H1 (cell line): ENCODE measurements around the gene HOMER3. TPM values are rescaled to one million over a fixed set of nuclear protein-coding genes. Genes with fewer than 3 reads are reported as not detected.

ENCODE experiments used
- BACH1 ChIP-seq: IDR thresholded peaks from 2 replicates; pipeline ENCODE4 v1.6.1; 2012; ENCODE audit warnings: low read length, improper control_type of control experiment
- CEBPB ChIP-seq: IDR thresholded peaks from 2 replicates; pipeline ENCODE4 v1.6.1; 2012; ENCODE audit warnings: low read depth, low read length
- CHD1 ChIP-seq: IDR thresholded peaks from 2 replicates; pipeline ENCODE4 v1.6.1; 2012; ENCODE audit warnings: low read depth, low read length, improper control_type of control experiment
- CREB1 ChIP-seq: IDR thresholded peaks from 2 replicates; pipeline ENCODE4 v1.6.1; 2012; ENCODE audit warnings: inconsistent platforms
- CTBP2 ChIP-seq: IDR thresholded peaks from 2 replicates; pipeline ENCODE4 v1.7.0; 2011; ENCODE audit warnings: borderline replicate concordance, mild to moderate bottlenecking, moderate library complexity, mixed read lengths, low read length; ENCODE audit not compliant: insufficient read depth, insufficient read length
- EGR1 ChIP-seq: IDR thresholded peaks from 2 replicates; pipeline ENCODE4 v1.6.1; 2011; ENCODE audit warnings: low read depth, low read length, borderline replicate concordance
- EP300 ChIP-seq, 2 experiments: IDR thresholded peaks; 1 replicate in 1 of 2; 2 replicates in 1 of 2; pipeline ENCODE4 v1.6.1; 2011 to 2012; ENCODE audit warnings: low read depth in 2 of 2, low read length in 2 of 2, mild to moderate bottlenecking in 2 of 2, borderline replicate concordance in 1 of 2, inconsistent platforms in 1 of 2, moderate library complexity in 1 of 2
- JUND ChIP-seq: IDR thresholded peaks from 2 replicates; pipeline ENCODE4 v1.6.1; 2011; ENCODE audit warnings: mild to moderate bottlenecking, improper control_type of control experiment, low read length
- KDM1A ChIP-seq: fragments of 200-600, 300-600 bp; sonication (generic); IDR thresholded peaks from 2 replicates; pipeline ENCODE4 v1.7.1; 2016; ENCODE audit warnings: mild to moderate bottlenecking, low read length, borderline replicate concordance
- KDM5A ChIP-seq: fragments of 200-600 bp; IDR thresholded peaks from 2 replicates; pipeline ENCODE4 v1.7.1; 2012; ENCODE audit warnings: mild to moderate bottlenecking, low read length, inconsistent platforms, mixed read lengths
- RFX5 ChIP-seq: IDR thresholded peaks from 2 replicates; pipeline ENCODE4 v1.6.1; 2011; ENCODE audit warnings: low read depth, low read length, improper control_type of control experiment, borderline replicate concordance
- RNF2 ChIP-seq: fragments of 200-900, 300-1000 bp; sonication (generic); IDR thresholded peaks from 2 replicates; pipeline ENCODE4 v1.7.1; 2016; ENCODE audit warnings: borderline replicate concordance, low read depth, mild to moderate bottlenecking, antibody characterized with exemption, low read length; ENCODE audit not compliant: poor library complexity, severe bottlenecking; ENCODE audit errors: missing control alignments
- SIX5 ChIP-seq: IDR thresholded peaks from 2 replicates; pipeline ENCODE4 v1.6.1; 2011; ENCODE audit warnings: mild to moderate bottlenecking, low read depth, low read length
- SP4 ChIP-seq: IDR thresholded peaks from 2 replicates; pipeline ENCODE4 v1.6.1; 2012; ENCODE audit warnings: low read length, inconsistent platforms
- TCF12 ChIP-seq: IDR thresholded peaks from 2 replicates; pipeline ENCODE4 v1.6.1; 2011; ENCODE audit warnings: low read depth, mild to moderate bottlenecking, low read length
- USF2 ChIP-seq: IDR thresholded peaks from 2 replicates; pipeline ENCODE4 v1.6.1; 2011; ENCODE audit warnings: low read length, improper control_type of control experiment
- polyA plus RNA-seq, 7 experiments: library from polyadenylated mRNA; depleted of rRNA in 3 of 7; stranded (reverse) in 5 of 7; unstranded in 2 of 7; fragments of >200 nt in 5 of 7; fragments of 200-250 nt in 2 of 7; gene quantifications; 1 replicate in 5 of 7; 2 replicates in 1 of 7; 4 replicates in 1 of 7; pipeline versions ENCODE4 v1.2.1 to v1.2.3, GENCODE V29; 2011 to 2013; ENCODE audit warnings: missing spikeins in 2 of 7, mixed read lengths in 2 of 7
- total RNA-seq: library from RNA; stranded (reverse); fragmentation: NEBNext Ultra II Directional; extraction: Animal tissue kit (Norgen Biotek cat#: 25700); gene quantifications from 2 replicates; pipeline ENCODE4 v1.2.1, GENCODE V29; 2021
- TF ChIP-seq, protein P1 (sequence below): IDR thresholded peaks from 2 replicates; pipeline ENCODE4 v1.6.1; 2011; ENCODE audit warnings: low read depth, mild to moderate bottlenecking, low read length; ENCODE audit not compliant: insufficient read depth
- TF ChIP-seq, protein P2 (sequence below): IDR thresholded peaks from 2 replicates; pipeline ENCODE4 v1.6.1; 2012; ENCODE audit warnings: inconsistent platforms
- TF ChIP-seq, protein P3 (sequence below), 3 experiments: IDR thresholded peaks; 1 replicate in 2 of 3; 2 replicates in 1 of 3; pipeline versions ENCODE4 v1.5.1 to v1.6.1; 2011; ENCODE audit warnings: low read length in 3 of 3, mild to moderate bottlenecking in 3 of 3, inconsistent platforms in 2 of 3, low read depth in 1 of 3, moderate library complexity in 1 of 3; ENCODE audit not compliant: insufficient read depth in 1 of 3; ENCODE audit errors: control extremely low read depth in 1 of 3

Gene HOMER3
- total and polyA plus RNA-seq, 2 of the 8 experiments (the other 6 are each of a cell fraction or from before 2014, with no cell fraction given) = 28.3 to 41.6 TPM

DNA sequence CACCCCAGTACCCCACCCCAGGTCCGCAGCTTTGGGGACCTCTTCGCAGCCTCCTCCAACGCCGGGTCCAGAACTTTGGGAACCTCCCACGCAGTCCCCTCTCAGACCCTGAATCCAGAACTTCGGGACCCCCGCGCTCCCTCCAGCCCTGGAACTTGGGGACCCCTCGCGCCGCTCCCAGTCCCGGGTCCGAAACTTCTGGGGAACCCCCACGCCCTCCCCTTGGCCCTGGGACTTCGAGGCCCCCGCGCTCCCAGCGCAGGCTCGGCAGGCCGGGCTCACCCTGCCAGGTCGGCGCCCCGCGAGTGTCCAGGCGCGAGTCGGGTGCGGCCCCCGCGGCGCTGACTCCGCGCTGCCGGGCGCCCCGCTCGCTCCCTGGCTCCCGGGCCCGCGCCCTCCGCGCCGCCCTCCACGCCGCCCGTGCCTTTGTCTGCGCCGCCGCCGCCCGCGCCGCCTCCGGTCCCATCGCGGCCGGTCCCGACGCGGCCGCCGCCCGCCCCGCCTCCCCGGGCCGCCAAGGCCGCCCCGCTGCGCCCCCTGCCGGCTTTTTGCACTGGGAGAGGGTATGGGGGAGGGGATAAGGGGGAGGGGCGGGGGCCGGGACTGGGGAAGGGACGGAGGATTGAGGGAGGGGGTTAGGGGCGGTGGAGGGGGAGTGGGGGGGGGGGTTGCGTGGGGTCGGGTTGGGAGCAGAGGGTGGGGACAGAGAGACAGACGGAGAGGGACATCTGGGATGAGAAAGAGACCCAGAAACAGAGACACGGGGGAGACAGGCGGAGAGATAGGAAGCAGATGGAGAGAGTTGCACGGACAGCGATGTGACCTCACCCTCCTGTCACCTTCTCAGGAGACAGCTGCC, at the start of gene HOMER3 (continued):
- TF ChIP-seq, protein P1, sequence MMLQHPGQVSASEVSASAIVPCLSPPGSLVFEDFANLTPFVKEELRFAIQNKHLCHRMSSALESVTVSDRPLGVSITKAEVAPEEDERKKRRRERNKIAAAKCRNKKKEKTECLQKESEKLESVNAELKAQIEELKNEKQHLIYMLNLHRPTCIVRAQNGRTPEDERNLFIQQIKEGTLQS = no peak
- TF ChIP-seq CTBP2 = no peak
- no peak for TF ChIP-seq EP300 (IDR thresholded peaks at IDR 0.05; ENCODE audit: borderline replicate concordance in 1 of 2, low read depth in 2 of 2, low read length in 2 of 2)
- no peak for TF ChIP-seq SIX5
- TF ChIP-seq, protein P2, sequence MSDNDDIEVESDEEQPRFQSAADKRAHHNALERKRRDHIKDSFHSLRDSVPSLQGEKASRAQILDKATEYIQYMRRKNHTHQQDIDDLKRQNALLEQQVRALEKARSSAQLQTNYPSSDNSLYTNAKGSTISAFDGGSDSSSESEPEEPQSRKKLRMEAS = no peak
- TF ChIP-seq, protein P3, sequence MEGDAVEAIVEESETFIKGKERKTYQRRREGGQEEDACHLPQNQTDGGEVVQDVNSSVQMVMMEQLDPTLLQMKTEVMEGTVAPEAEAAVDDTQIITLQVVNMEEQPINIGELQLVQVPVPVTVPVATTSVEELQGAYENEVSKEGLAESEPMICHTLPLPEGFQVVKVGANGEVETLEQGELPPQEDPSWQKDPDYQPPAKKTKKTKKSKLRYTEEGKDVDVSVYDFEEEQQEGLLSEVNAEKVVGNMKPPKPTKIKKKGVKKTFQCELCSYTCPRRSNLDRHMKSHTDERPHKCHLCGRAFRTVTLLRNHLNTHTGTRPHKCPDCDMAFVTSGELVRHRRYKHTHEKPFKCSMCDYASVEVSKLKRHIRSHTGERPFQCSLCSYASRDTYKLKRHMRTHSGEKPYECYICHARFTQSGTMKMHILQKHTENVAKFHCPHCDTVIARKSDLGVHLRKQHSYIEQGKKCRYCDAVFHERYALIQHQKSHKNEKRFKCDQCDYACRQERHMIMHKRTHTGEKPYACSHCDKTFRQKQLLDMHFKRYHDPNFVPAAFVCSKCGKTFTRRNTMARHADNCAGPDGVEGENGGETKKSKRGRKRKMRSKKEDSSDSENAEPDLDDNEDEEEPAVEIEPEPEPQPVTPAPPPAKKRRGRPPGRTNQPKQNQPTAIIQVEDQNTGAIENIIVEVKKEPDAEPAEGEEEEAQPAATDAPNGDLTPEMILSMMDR (IDR thresholded peaks at IDR 0.05; ENCODE audit: control extremely low read depth in 1 of 3, insufficient read depth in 1 of 3, low read depth in 1 of 3, low read length in 3 of 3) = peak in 2 of 3 experiments; percentile 40 to 42; a peak in 3 of 4 replicates
- TF ChIP-seq TCF12 = no peak
- no peak for TF ChIP-seq SP4
- TF ChIP-seq EGR1 = 0 out of 2 replicates have a peak, but pooled peaks have one; percentile 27
- no peak for TF ChIP-seq CHD1
- TF ChIP-seq KDM5A = no peak
- no peak for TF ChIP-seq USF2
- no peak for TF ChIP-seq CEBPB
- TF ChIP-seq JUND = no peak
- no peak for TF ChIP-seq RFX5
- TF ChIP-seq CREB1 = no peak
- TF ChIP-seq KDM1A = no peak
- TF ChIP-seq BACH1 = no peak
- no peak for TF ChIP-seq RNF2
